IMR-90 (cell line): ENCODE data around the gene GALP.

Source experiments
- CTCF ChIP-seq: conservative IDR thresholded peaks from 2 replicates; pipeline ENCODE4 v1.5.1; 2012; ENCODE audit warnings: mild to moderate bottlenecking, low read depth, low read length, improper control_type of control experiment
- MAFK ChIP-seq: IDR thresholded peaks from 2 replicates; pipeline ENCODE4 v1.6.1; 2012; ENCODE audit warnings: low read depth, low read length, improper control_type of control experiment
- NFE2L2 ChIP-seq: fragments of 150-350 bp; IDR thresholded peaks from 2 replicates; pipeline ENCODE4 v1.6.1; 2016; ENCODE audit warnings: low read depth, mild to moderate bottlenecking, low read length
- SMC3 ChIP-seq: fragments of 150-350 bp; IDR thresholded peaks from 2 replicates; pipeline ENCODE4 v1.6.1; 2016; ENCODE audit warnings: low read depth, mild to moderate bottlenecking, antibody characterized with exemption, low read length, moderate library complexity
- USF2 ChIP-seq: fragments of 150-350 bp; IDR thresholded peaks from 2 replicates; pipeline ENCODE4 v1.6.1; 2017; ENCODE audit warnings: mild to moderate bottlenecking, antibody characterized with exemption, low read length, low read depth

- TF ChIP-seq SMC3 = no peak
- TF ChIP-seq NFE2L2 = no peak
- TF ChIP-seq CTCF = no peak
- no peak for TF ChIP-seq USF2
- TF ChIP-seq MAFK = no peak
Measured at GRCh38 chr19:56174086-56174485, 1.7 kb upstream of the GALP start.
